Esophagus muscularis mucosa (tissue), 4 donors: ENCODE data around the gene LCNL1. TPM values are rescaled to one million over a fixed set of nuclear protein-coding genes. Genes with fewer than 3 reads are reported as not detected.
A peak's percentile ranks its signal among the peaks of the same experiment; 100 is the strongest.

ENCODE experiments used
- DNase-seq: peaks from one replicate; pipeline ENCODE4 v3.0.0-alpha.2; 2017; ENCODE audit errors: extremely low spot score
- H3K27ac ChIP-seq, 4 donors: fragments of 200-600 bp; sonication (generic); replicated peaks in 1 of 4; 1 replicate in 3 of 4; 2 replicates in 1 of 4; pipeline ENCODE4 v1.5.1; 2016 to 2019; ENCODE audit warnings: mild to moderate bottlenecking in 1 of 4
- H3K27me3 ChIP-seq, 4 donors: fragments of 200-600 bp; sonication (generic); one replicate each; pipeline versions ENCODE4 v1.5.1 to v1.6.0; 2016 to 2019
- H3K36me3 ChIP-seq, 4 donors: fragments of 200-600 bp; sonication (generic); one replicate each; pipeline ENCODE4 v1.5.1; 2016 to 2019
- H3K4me1 ChIP-seq, 4 donors: fragments of 200-600 bp; sonication (generic); one replicate each; pipeline ENCODE4 v1.5.1; 2016 to 2019
- H3K4me3 ChIP-seq, 4 donors: fragments of 200-600 bp; sonication (generic); 1 replicate in 2 of 4; 2 replicates in 2 of 4; pipeline ENCODE4 v1.5.1; 2016 to 2019; ENCODE audit warnings: mild to moderate bottlenecking in 4 of 4, moderate library complexity in 1 of 4
- H3K9me3 ChIP-seq, 4 donors: fragments of 200-600 bp; sonication (generic); 1 replicate in 3 of 4; 2 replicates in 1 of 4; pipeline ENCODE4 v1.5.1; 2016 to 2019
- EP300 ChIP-seq: sonication (generic); formaldehyde crosslinking; IDR thresholded peaks from one replicate; pipeline ENCODE4 v1.6.1; 2017; ENCODE audit warnings: antibody characterized with exemption
- POLR2A ChIP-seq: fragments of 450-650 bp; IDR thresholded peaks from one replicate; pipeline ENCODE4 v1.6.1; 2017; ENCODE audit warnings: antibody characterized with exemption, moderate library complexity, mild to moderate bottlenecking, low read depth
- POLR2AphosphoS5 ChIP-seq, 2 donors: sonication (generic); formaldehyde crosslinking; IDR thresholded peaks; one replicate each; pipeline ENCODE4 v1.6.1; 2017; ENCODE audit warnings: antibody characterized with exemption in 2 of 2
- WGBS: methylation state at CpG from one replicate; pipeline ENCODE4 v1.1.5; 2018; 5-methylcytosine and 5-hydroxymethylcytosine counted together
- intact Hi-C: fragments of 100-400 bp; cut with DNase I; formaldehyde crosslinking; loops from one replicate; pipeline ENCODE4 v1.15.1; 2023
- total RNA-seq, 4 donors: library from RNA; depleted of rRNA; stranded (reverse); fragments of >200 nt; gene quantifications; one replicate each; pipeline versions ENCODE4 v1.1.0 to v1.2.1, GENCODE V29; 2016
- TF ChIP-seq, protein P1 (sequence below), 3 experiments: fragments of 200-600 bp in 2 of 3; fragments of 450-650 bp in 1 of 3; sonication (generic) in 2 of 3; IDR thresholded peaks; one replicate each; pipeline ENCODE4 v1.5.1; 2017 to 2019; ENCODE audit warnings: antibody characterized with exemption in 3 of 3, mild to moderate bottlenecking in 2 of 3, moderate library complexity in 1 of 3

Gene LCNL1
- total RNA-seq, 4 donors from 2014 or later: 0.11 to 0.42 (median 0.39) TPM; not detected in 1

DNA sequence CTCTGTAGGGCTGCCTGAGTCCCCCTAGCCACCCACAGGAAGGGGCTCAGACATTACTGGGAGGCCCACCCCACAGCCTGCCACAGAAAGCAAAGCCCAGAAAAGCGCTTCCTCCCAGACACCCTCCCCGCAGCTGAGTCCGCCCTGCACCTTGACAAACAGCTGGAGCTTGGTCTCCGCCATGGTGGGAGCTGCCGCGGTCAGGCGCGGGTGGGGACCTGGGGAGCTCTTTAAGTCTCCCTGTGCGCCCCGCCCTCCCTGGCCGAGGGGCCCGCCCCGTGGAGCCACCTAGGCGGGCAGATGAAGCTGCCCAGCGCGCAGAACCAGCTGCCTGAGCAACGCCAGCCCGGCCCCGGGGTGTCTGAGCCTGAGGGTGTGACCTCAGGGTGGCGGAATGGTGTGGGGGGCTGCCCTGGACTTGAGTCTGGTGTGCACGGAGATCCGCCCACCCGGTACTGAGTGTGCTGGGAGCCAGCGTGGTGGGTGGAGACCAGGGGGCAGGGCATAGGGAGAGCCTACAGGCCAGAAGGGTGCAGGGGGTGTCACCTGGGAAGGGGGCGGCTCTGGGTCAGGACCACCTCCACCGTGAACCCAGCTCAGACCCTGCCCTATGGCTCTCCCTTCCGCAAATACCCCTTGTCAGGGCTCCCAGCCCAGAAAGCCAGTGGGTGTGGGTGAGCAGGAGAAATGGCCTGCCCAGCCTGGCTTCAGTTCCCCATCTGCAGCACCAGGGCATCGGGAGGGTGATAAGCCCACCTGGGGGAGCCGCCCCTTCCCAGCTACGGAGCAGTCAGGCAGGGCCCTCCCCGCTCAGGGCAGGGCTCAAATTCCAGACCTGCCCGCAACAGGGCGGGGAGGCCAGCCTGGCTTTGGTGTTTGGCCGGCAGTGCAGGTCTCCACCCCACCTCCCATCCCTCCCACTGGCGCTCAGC, 13.8 kb downstream of the LCNL1 start, which contains the start of gene CLIC3:
CLIC3 (minus strand) TSS at position 208 of the 932 bp plus-strand sequence; CDS start at position 183, 25 bp downstream.
- Histone ChIP-seq H3K4me1 (peaks cover 27 to 53% (median 45%) of the 10 kb centered on the region in 4 donors), H3K9me3 (no peaks in the 10 kb centered on the region), H3K27ac (no peak within 1 kb of the TSS), H3K36me3 (peaks cover 4 to 18% (median 14%) of the 10 kb centered on the region in 4 donors), H3K4me3 (peak within 1 kb of the TSS in 3 of 4 donors; percentile 12 to 38 (median 15)), H3K27me3 (peaks cover 0 to 60% (median 14%) of the 10 kb centered on the region in 4 donors)
- no peak for TF ChIP-seq EP300
- TF ChIP-seq, protein P1, sequence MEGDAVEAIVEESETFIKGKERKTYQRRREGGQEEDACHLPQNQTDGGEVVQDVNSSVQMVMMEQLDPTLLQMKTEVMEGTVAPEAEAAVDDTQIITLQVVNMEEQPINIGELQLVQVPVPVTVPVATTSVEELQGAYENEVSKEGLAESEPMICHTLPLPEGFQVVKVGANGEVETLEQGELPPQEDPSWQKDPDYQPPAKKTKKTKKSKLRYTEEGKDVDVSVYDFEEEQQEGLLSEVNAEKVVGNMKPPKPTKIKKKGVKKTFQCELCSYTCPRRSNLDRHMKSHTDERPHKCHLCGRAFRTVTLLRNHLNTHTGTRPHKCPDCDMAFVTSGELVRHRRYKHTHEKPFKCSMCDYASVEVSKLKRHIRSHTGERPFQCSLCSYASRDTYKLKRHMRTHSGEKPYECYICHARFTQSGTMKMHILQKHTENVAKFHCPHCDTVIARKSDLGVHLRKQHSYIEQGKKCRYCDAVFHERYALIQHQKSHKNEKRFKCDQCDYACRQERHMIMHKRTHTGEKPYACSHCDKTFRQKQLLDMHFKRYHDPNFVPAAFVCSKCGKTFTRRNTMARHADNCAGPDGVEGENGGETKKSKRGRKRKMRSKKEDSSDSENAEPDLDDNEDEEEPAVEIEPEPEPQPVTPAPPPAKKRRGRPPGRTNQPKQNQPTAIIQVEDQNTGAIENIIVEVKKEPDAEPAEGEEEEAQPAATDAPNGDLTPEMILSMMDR (IDR thresholded peaks at IDR 0.05): no peak
- TF ChIP-seq POLR2A: no peak
- no peak for TF ChIP-seq POLR2AphosphoS5 (IDR thresholded peaks at IDR 0.05)
- WGBS: 44% methylated on average over 10 of the region's 35 CpGs
- intact Hi-C loops: no loop called here
- peak; percentile 93 for DNase-seq

DNA sequence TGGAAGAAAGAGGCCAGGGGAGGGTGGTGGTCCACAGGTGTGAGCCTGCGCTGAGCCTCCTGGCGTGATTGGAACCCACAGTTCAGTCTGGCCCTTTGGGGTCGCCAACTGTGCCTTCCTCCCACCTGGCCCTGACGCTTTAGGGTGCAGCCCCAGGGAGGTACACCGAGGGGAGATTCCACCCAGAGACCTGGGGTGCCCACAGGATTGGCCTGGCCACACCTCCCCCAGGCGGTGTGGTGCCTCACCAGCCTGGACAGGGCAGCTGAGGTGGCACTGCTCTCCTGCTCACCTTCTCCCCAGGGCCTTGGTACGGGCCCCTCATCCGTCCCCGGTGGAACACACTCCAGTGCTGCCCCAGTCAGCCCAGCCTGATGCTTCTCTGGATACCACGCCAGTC, 14.6 kb downstream of the LCNL1 start:
- no peak overlapping the region for H3K27ac ChIP-seq
- peaks cover 27 to 48% (median 43%) of the 10 kb centered on the region in 4 donors for H3K4me1 ChIP-seq
- H3K36me3 ChIP-seq: peaks cover 4 to 18% (median 14%) of the 10 kb centered on the region in 4 donors
- no peak for DNase-seq
- H3K9me3 ChIP-seq: no peaks in the 10 kb centered on the region
- intact Hi-C loops: no loop called here
- H3K4me3 ChIP-seq: no peak overlapping the region
- H3K27me3 ChIP-seq: peaks cover 0 to 60% (median 14%) of the 10 kb centered on the region in 4 donors
- TF ChIP-seq POLR2A (no peak), EP300 (no peak), POLR2AphosphoS5 (IDR thresholded peaks at IDR 0.05) (no peak)
- TF ChIP-seq, protein P1 (IDR thresholded peaks at IDR 0.05): no peak
- 91% methylated on average over 7 of the region's 10 CpGs for WGBS

DNA sequence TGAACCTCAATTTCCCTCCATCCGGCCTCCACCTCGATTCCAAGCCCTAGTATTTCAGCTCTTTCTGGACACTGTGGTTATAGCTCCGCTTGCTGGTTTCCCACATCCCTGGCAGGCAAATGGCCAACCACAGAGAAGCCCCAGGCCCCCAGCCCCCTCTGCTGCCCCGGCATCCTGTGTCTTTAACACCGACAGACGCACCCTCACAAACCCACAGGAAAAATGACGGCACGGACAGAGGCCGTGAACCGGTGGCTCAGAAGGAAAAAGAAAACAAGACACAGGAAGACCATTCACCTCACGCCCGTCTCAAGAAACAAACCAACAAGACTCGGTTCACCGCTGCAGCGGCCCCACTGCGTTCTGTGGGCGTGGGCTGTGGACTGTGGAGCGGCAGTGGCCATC, 15.0 kb downstream of the LCNL1 start:
- H3K36me3 ChIP-seq: peaks cover 4 to 18% (median 14%) of the 10 kb centered on the region in 4 donors
- no peak for DNase-seq
- intact Hi-C loops: no loop called here
- no peaks in the 10 kb centered on the region for H3K9me3 ChIP-seq
- 43% methylated on average over 18 of the region's 18 CpGs for WGBS
- TF ChIP-seq, protein P1 (IDR thresholded peaks at IDR 0.05): no peak
- TF ChIP-seq EP300 (no peak), POLR2A (no peak), POLR2AphosphoS5 (IDR thresholded peaks at IDR 0.05) (no peak)
- no peak overlapping the region for H3K27ac ChIP-seq
- H3K4me1 ChIP-seq: peaks cover 26 to 43% (median 39%) of the 10 kb centered on the region in 4 donors
- no peak overlapping the region for H3K4me3 ChIP-seq
- H3K27me3 ChIP-seq: peaks cover 0 to 59% (median 14%) of the 10 kb centered on the region in 4 donors

DNA sequence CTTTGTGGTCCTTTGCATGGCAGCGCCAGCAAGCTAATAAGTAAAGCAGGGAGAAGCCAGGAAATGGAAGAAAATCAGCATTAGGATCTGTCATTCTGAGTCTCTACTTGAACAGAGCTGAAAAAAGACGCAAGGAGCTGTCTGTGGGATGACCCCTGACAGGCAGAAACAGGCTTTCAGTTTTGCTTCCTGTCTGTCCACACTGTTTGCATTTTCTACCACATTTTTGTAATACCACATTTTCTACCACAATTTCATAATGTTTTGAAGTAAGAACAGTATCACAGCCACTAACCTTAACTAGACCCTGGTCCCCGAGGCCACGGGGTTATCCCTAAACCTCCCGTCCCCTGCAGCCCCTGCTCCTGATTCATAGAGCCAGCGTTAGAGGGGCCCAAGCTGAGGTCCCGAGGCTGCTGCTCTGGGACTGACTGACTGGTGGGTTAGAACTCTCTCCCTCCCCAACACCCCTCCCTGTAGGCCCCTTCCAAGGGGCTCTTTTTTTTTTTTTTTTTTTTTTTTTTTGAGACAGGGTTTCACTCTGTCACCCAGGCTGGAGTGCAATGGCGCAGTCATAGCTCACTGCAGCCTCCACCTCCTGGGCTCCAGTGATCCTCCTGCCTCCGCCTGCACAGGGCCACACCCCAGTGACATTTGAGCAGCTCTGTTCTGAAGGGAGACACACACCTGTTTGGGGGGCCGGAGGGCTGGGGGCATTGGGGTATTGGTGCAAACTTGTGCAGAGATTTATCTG, 17.6 kb downstream of the LCNL1 start:
- DNase-seq: no peak
- Histone ChIP-seq H3K4me3 (no peak overlapping the region), H3K27ac (no peak overlapping the region), H3K36me3 (no peaks in the 10 kb centered on the region), H3K4me1 (peaks cover 14 to 19% (median 17%) of the 10 kb centered on the region in 4 donors), H3K9me3 (peaks cover 0 to 3% (median 0%) of the 10 kb centered on the region in 4 donors), H3K27me3 (peaks cover 0 to 34% (median 8%) of the 10 kb centered on the region in 4 donors)
- 72% methylated on average over 10 of the region's 10 CpGs for WGBS
- intact Hi-C loops: no loop called here
- TF ChIP-seq POLR2A (no peak), POLR2AphosphoS5 (IDR thresholded peaks at IDR 0.05) (no peak), EP300 (no peak)
- TF ChIP-seq, protein P1 (IDR thresholded peaks at IDR 0.05): no peak
